Body of pancreas (tissue), 4 donors: Measurements from ENCODE around the gene MAGI1.

Experiments used
- POLR2A ChIP-seq, 3 donors: fragments of 450-650 bp; IDR thresholded peaks; one replicate each; pipeline ENCODE4 v1.6.1; 2016; ENCODE audit warnings: antibody characterized with exemption in 3 of 3, mild to moderate bottlenecking in 2 of 3
- TF ChIP-seq, protein P1 (sequence below), 7 experiments: fragments of 450-650 bp in 4 of 7; fragments of 200-600 bp in 3 of 7; sonication (generic) in 3 of 7; IDR thresholded peaks; one replicate each; pipeline ENCODE4 v1.5.1; 2016 to 2019; ENCODE audit warnings: antibody characterized with exemption in 7 of 7

- TF ChIP-seq POLR2A (IDR thresholded peaks at IDR 0.05) = no peak
- TF ChIP-seq, protein P1, sequence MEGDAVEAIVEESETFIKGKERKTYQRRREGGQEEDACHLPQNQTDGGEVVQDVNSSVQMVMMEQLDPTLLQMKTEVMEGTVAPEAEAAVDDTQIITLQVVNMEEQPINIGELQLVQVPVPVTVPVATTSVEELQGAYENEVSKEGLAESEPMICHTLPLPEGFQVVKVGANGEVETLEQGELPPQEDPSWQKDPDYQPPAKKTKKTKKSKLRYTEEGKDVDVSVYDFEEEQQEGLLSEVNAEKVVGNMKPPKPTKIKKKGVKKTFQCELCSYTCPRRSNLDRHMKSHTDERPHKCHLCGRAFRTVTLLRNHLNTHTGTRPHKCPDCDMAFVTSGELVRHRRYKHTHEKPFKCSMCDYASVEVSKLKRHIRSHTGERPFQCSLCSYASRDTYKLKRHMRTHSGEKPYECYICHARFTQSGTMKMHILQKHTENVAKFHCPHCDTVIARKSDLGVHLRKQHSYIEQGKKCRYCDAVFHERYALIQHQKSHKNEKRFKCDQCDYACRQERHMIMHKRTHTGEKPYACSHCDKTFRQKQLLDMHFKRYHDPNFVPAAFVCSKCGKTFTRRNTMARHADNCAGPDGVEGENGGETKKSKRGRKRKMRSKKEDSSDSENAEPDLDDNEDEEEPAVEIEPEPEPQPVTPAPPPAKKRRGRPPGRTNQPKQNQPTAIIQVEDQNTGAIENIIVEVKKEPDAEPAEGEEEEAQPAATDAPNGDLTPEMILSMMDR (IDR thresholded peaks at IDR 0.05) = no peak
Observed at GRCh38 chr3:65432388-65433003, 606.2 kb downstream of the MAGI1 start.
